HG03159 (cell line): ENCODE measurements around the gene LY86.

ENCODE experiments used
- ATAC-seq: cut with Tn5 transposase; IDR thresholded peaks from one replicate; pipeline ENCODE4 v1.9.1; 2021; ENCODE audit warnings: mild to moderate bottlenecking, moderate library complexity; ENCODE audit not compliant: unreplicated experiment

LY86 gene

DNA sequence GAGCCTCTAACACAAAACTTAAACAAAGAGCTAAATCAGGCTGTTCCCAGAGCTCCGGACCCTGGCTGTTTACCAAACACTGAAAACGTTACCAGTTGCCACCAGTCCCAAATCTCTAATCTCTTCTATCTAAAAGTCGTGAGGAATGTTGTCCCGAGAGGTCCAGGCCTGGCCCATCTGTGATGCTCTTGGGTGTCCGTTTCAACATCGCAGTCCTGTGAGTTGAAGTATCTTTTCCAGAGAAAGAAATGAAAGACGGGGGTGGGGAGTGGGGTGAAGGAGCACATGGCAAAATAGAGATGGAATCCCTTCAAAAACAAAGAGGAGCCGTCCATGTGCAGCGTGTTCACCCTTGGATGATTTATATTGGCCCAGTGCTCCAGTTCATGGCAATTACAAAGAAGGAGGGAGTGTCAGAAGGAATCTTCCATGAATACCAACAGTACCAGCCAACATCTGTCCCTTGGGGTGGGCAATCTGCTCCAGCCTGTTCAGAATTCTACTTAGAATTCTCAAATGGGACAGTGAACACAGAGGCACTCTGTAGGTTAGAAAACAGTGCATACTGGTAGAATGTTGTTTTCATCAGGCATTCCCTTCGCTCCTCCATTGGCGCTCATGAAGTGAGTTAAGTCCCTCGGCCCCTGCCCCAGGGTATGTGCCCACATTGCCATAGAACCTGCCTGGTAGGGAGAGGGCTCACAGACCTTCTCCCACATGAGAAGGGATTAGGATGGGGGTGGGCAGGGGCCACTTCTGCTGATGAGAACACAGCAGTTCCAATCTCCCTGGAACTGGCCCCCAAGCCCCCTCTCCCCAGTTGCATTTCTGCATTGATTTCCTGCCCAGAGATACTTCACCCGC is 112.1 kb downstream of the LY86 start:
- no peak for ATAC-seq

DNA sequence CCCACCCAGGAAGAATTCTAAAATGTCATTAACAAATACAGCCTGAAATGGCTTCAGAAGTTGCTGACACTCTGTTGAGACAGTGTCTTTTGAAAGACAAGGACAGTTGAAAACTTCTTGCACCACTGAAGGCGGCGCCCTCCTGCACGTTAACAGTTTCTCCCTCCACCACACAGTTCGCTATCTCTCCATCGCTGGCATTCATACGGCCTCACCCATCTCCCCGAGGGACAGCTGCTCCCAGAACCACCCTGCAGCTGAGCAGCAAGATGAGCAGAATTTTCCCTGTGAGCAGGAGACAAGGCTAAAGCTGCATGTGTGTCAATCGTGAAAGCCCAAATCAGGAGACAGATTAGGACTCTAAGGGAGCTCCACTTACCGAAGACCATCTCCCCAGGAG is 113.3 kb downstream of the LY86 start:
- no peak for ATAC-seq

DNA sequence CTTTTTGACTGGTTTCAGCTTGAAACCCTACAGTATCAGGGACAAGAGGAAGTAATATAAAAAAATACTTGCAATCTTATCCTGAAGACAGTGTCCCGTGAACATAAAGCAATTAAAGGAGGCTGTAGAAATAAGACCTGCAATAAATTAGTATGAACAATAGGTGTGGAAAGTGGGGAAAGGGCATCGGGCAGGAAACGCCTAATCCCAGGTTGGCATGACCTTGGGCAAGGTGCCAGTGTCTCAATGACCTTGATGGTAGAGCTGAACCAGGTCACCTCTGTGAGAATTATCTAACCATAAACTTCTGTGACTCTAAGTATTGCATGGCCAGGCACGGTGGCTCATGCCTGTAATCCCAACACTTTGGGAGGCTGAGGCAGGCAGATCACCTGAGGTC is 115.2 kb downstream of the LY86 start:
- no peak for ATAC-seq
